ENCODE data around the gene HSD17B10. TPM values are rescaled to one million over a fixed set of nuclear protein-coding genes. Genes with fewer than 3 reads are reported as not detected.

Gene HSD17B10
- total RNA-seq, 2 experiments from 2014 or later, result 94.3 to 97.6 TPM

DNA sequence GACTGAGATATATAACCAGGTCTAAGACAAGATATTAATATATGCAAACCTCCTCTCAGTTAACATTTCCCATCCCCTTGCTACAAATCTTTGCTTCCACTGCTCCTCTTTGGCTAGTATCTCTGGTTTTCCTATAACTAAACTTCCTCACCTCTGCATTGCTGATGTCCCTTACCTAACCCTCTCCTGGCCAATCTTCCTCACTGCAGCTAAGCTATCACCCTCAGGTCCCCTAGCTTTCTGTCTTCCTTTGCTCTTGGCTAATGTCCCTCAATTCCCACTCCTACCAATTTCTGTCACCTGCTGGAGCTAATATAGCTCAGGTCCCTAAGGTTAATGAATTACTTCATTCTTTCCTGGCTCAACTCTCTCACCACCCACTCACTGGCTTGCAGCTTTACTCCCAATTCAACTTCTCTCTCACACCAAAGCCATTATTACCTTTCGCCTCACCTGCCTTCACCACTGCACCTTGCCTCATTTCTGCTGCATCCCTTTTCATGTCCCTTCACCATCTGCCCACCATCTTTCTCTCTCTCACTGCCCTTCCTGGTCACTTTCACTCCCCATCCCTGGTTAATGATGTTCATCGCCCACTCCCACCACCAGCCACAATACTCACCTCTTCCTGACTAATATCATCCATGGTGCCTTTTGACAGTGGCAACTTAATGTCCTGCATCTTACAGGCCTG lies 38.4 kb downstream of the HSD17B10 start:
- TF ChIP-seq CTCF (IDR thresholded peaks at IDR 0.05), result no peak
- H3K27ac Mint-ChIP-seq, result peak overlapping the region; percentile 41
- DNase-seq (no peak), ATAC-seq (no peak)
- no peak overlapping the region for H3K4me3 Mint-ChIP-seq
- no peaks in the 10 kb centered on the region for H3K4me1 Mint-ChIP-seq (ENCODE audit: low read depth)
- ChIA-PET POLR2A (interaction anchor here (1.4 to 2.1 kb wide), 2 partner anchors 10 to 19 kb away, joined by 4 to 6 read pairs; no protein-coding TSS in a partner anchor), CTCF (no interaction called here)
- intact Hi-C loops (cut with micrococcal nuclease), result no loop called here
- H3K36me3 Mint-ChIP-seq (ENCODE audit: low read depth), result peaks cover 33% of the 10 kb centered on the region
- no peaks in the 10 kb centered on the region for H3K9me3 Mint-ChIP-seq
- H3K27me3 Mint-ChIP-seq, result no peaks in the 10 kb centered on the region

- Mint-ChIP-seq H3K27ac (peak overlapping the region; percentile 30), H3K27me3 (no peaks in the 10 kb centered on the region), H3K9me3 (no peaks in the 10 kb centered on the region), H3K4me3 (no peak overlapping the region), H3K4me1 (ENCODE audit: low read depth) (no peaks in the 10 kb centered on the region), H3K36me3 (ENCODE audit: low read depth) (peaks cover 23% of the 10 kb centered on the region)
- ChIA-PET POLR2A (no interaction called here), CTCF (interaction anchor here (1.4 kb wide), 1 partner anchor 70 kb away, joined by 6 read pairs; no protein-coding TSS in a partner anchor)
- ATAC-seq, result no peak
- TF ChIP-seq CTCF (IDR thresholded peaks at IDR 0.05), result no peak
- intact Hi-C loops (cut with micrococcal nuclease), result no loop called here
- no peak for DNase-seq
Measured at GRCh38 chrX:53383376-53384076, 50.6 kb downstream of the HSD17B10 start.

Small RNAs within 50 kb of the gene (microRNA-seq; reads per million reads assigned to microRNA genes)
- gene MIR6857 (ENCODE audit: borderline microRNAs expressed, borderline replicate concordance), result 1.8 reads per million

Other genes starting within 250 kb of the HSD17B10 start
- 10 to 100 TPM; 94.3 to 99.4 TPM for gene KDM5C, start 209.2 kb downstream of the HSD17B10 start, total RNA-seq
- gene IQSEC2, start 152.8 kb downstream of the HSD17B10 start, total RNA-seq, result under 1 TPM; 0.05 to 0.07 TPM
- gene SMC1A, start 11.7 kb downstream of the HSD17B10 start, total RNA-seq, result 100 to 1,000 TPM; 151 to 154 TPM
- gene RIBC1, start 11.5 kb downstream of the HSD17B10 start, total RNA-seq, result under 1 TPM; 0.63 to 0.72 TPM

All from activated CD8-positive, alpha-beta T cell treated with anti-CD3 and anti-CD28 coated beads for 36 hours (primary cell).